Activated CD8-positive, alpha-beta T cell treated with anti-CD3 and anti-CD28 coated beads, Interleukin-2, amount 10 ng/mL, durations not matched to agents 7 days and 5 days (primary cell): Measurements from ENCODE around the gene MAPT. TPM values are rescaled to one million over a fixed set of nuclear protein-coding genes. Genes with fewer than 3 reads are reported as not detected.

Source experiments
- ATAC-seq: fragments of 150-1000 bp; cut with Tn5 transposase; one replicate; pipeline ENCODE4 v1.10.0; 2021; ENCODE audit warnings: moderate library complexity
- CTCF ChIA-PET: fragments of 350-600 bp; sonication (Branson Sonifier 250); formaldehyde crosslinking; loops from one replicate; lab custom pipeline; 2021; ENCODE audit warnings: antibody characterized with exemption; lab: Charles Lee
- POLR2A ChIA-PET: fragments of 350-600 bp; sonication (Branson Sonifier 250); formaldehyde crosslinking; loops from one replicate; lab custom pipeline; 2021; ENCODE audit warnings: antibody characterized with exemption; lab: Charles Lee
- DNase-seq: peaks from one replicate; pipeline ENCODE4 v3.0.0-alpha.2; 2020
- H3K27ac Mint-ChIP-seq: one replicate; pipeline ENCODE4 v1.8.0; 2021; ENCODE audit warnings: mild to moderate bottlenecking, mixed read lengths
- H3K27me3 Mint-ChIP-seq: one replicate; pipeline ENCODE4 v1.8.0; 2021; ENCODE audit warnings: low read depth, mixed read lengths
- H3K36me3 Mint-ChIP-seq: one replicate; pipeline ENCODE4 v1.8.0; 2021; ENCODE audit warnings: low read depth, mixed read lengths
- H3K4me1 Mint-ChIP-seq: one replicate; pipeline ENCODE4 v1.8.0; 2021; ENCODE audit warnings: low read depth, mixed read lengths
- H3K4me3 Mint-ChIP-seq: one replicate; pipeline ENCODE4 v1.8.0; 2021; ENCODE audit warnings: mild to moderate bottlenecking, mixed read lengths
- H3K9me3 Mint-ChIP-seq: one replicate; pipeline ENCODE4 v1.8.0; 2022; ENCODE audit warnings: mixed read lengths; ENCODE audit not compliant: insufficient read depth
- total RNA-seq, 2 experiments: library from RNA; stranded (reverse); gene quantifications; one replicate each; pipeline ENCODE4 v1.2.3, GENCODE V29; 2021

The MAPT gene
- total RNA-seq, 2 experiments from 2014 or later = 0.11 TPM; not detected in 1

DNA sequence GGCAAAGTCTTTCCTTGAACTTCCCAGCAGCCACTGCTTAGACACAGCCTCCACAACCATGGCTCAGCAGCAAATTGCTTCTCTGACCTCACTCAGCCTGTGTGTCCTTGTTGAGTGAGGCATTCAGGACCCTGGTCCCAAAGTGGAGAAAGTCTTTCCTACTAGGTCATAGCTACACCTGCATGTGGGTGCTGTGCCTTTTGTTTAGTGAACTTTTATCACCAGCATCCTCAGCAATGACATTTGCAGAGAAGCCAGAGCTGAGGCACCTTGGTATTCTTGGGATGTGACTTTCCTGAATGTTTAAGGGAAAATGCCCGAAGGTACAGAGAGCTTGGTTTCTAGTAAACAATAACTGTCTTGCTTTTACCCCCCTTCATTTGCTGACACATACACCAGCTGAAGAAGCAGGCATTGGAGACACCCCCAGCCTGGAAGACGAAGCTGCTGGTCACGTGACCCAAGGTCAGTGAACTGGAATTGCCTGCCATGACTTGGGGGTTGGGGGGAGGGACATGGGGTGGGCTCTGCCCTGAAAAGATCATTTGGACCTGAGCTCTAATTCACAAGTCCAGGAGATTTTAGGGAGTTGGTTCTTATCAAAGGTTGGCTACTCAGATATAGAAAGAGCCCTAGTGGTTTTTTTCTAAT is 83.7 kb downstream of the MAPT start:
- CTCF ChIA-PET = interaction anchor here (1.7 kb wide), 1 partner anchor 29 kb away, joined by 4 read pairs; no protein-coding TSS in a partner anchor
- ATAC-seq = no peak
- Mint-ChIP-seq H3K4me3 (no peak overlapping the region), H3K27ac (no peak overlapping the region), H3K9me3 (no peaks in the 10 kb centered on the region), H3K36me3 (no peaks in the 10 kb centered on the region), H3K4me1 (peaks cover 9% of the 10 kb centered on the region), H3K27me3 (no peaks in the 10 kb centered on the region)
- no peak for DNase-seq
- POLR2A ChIA-PET = no interaction called here

DNA sequence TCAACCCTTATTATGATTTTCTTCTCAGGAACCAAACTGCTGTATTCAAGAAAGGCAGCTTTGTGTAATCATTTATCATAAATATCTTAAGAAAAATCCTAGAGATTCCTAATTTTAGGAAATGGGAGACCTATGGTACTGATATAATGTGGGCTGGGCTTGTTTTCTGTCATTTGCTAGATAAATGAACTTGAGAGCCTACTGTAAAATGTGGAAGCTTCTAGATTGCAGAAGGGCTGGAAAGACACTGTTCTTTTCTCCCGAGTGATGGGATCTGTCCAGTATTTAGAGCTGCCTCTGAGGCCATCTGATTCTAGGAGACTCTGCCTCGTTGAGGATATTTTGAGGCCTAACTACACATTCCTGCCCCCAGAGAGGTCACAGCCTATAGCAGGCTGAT is 84.8 kb downstream of the MAPT start:
- no peaks in the 10 kb centered on the region for H3K9me3 Mint-ChIP-seq
- CTCF ChIA-PET = interaction anchor here (1.7 kb wide), 1 partner anchor 30 kb away, joined by 4 read pairs; no protein-coding TSS in a partner anchor
- ATAC-seq (no peak), DNase-seq (no peak)
- H3K27me3 Mint-ChIP-seq = no peaks in the 10 kb centered on the region
- H3K4me3 Mint-ChIP-seq = no peak overlapping the region
- H3K27ac Mint-ChIP-seq = no peak overlapping the region
- H3K36me3 Mint-ChIP-seq = no peaks in the 10 kb centered on the region
- POLR2A ChIA-PET = interaction anchor here (0.6 kb wide), 1 partner anchor 351 kb away, joined by 3 read pairs; no protein-coding TSS in a partner anchor
- peaks cover 9% of the 10 kb centered on the region for H3K4me1 Mint-ChIP-seq

DNA sequence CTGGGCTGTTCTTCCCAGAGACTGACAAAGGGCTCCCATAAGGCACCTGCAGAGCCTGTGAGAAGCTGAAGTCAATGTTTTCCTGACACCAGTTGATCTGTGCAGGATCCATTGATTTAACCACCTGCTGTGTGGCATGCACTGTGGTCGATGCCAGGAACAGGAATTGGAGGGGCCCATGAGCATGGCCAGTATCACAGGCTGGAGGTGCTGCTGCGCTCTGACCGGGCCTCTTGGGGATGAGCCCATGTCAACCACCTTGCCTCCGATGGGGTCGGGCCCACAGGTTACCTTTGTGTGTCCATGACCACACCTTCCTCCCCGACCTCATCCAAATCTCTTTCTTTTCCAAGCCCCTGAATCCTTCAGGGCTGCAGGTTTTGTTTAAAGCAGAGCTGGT is 86.5 kb downstream of the MAPT start:
- POLR2A ChIA-PET = no interaction called here
- no peak for ATAC-seq
- Mint-ChIP-seq H3K27me3 (peaks cover 2% of the 10 kb centered on the region), H3K36me3 (no peaks in the 10 kb centered on the region), H3K27ac (no peak overlapping the region), H3K4me1 (peaks cover 9% of the 10 kb centered on the region), H3K4me3 (no peak overlapping the region), H3K9me3 (no peaks in the 10 kb centered on the region)
- no peak for DNase-seq
- CTCF ChIA-PET = no interaction called here

DNA sequence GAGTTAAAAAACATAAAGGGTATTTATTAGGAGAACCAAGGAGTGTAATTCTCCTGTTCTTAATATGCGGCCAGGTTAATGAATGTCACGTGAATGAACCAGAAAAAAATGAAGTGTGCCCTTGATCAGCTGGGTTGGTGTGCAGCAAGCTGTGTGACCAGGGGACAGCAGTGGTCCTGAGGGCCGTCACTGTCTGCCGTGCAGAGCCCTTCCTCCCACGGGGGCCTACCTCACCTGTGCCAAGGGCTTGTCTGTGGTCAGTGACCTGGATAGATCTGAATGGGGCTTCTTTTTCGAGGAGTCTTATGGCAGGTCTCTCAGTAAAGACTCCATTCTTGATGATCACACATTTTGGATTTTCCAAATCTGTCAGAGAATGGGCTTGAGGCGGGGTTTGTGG is 87.0 kb downstream of the MAPT start:
- H3K36me3 Mint-ChIP-seq = no peaks in the 10 kb centered on the region
- H3K27me3 Mint-ChIP-seq = peaks cover 4% of the 10 kb centered on the region
- H3K4me3 Mint-ChIP-seq = no peak overlapping the region
- peaks cover 9% of the 10 kb centered on the region for H3K4me1 Mint-ChIP-seq
- H3K9me3 Mint-ChIP-seq = no peaks in the 10 kb centered on the region
- ATAC-seq = no peak
- CTCF ChIA-PET = no interaction called here
- POLR2A ChIA-PET = no interaction called here
- no peak overlapping the region for H3K27ac Mint-ChIP-seq
- DNase-seq = no peak

- POLR2A ChIA-PET = interaction anchor here (0.6 kb wide), 1 partner anchor 177 kb away, joined by 3 read pairs; no protein-coding TSS in a partner anchor
- DNase-seq = no peak
- H3K27ac Mint-ChIP-seq = no peak overlapping the region
- no peaks in the 10 kb centered on the region for H3K36me3 Mint-ChIP-seq
- H3K4me1 Mint-ChIP-seq = no peaks in the 10 kb centered on the region
- peaks cover 8% of the 10 kb centered on the region for H3K27me3 Mint-ChIP-seq
- H3K4me3 Mint-ChIP-seq = no peak overlapping the region
- ATAC-seq = no peak
- CTCF ChIA-PET = no interaction called here
- no peaks in the 10 kb centered on the region for H3K9me3 Mint-ChIP-seq
Measured at GRCh38 chr17:45982791-45983613, 88.6 kb downstream of the MAPT start.

GRCh38 chr17:45983614-45984310 is 89.4 kb downstream of the MAPT start:
- Mint-ChIP-seq H3K4me3 (no peak overlapping the region), H3K36me3 (no peaks in the 10 kb centered on the region), H3K4me1 (no peaks in the 10 kb centered on the region), H3K27ac (no peak overlapping the region), H3K9me3 (no peaks in the 10 kb centered on the region), H3K27me3 (peaks cover 8% of the 10 kb centered on the region)
- POLR2A ChIA-PET = no interaction called here
- ATAC-seq (no peak), DNase-seq (no peak)
- CTCF ChIA-PET = no interaction called here

GRCh38 chr17:45984368-45984767 is 90.0 kb downstream of the MAPT start:
- ATAC-seq (no peak), DNase-seq (no peak)
- Mint-ChIP-seq H3K4me1 (no peaks in the 10 kb centered on the region), H3K27ac (no peak overlapping the region), H3K9me3 (no peaks in the 10 kb centered on the region), H3K4me3 (no peak overlapping the region), H3K36me3 (no peaks in the 10 kb centered on the region), H3K27me3 (peaks cover 8% of the 10 kb centered on the region)
- CTCF ChIA-PET = no interaction called here
- POLR2A ChIA-PET = no interaction called here

- H3K4me1 Mint-ChIP-seq = no peaks in the 10 kb centered on the region
- peaks cover 8% of the 10 kb centered on the region for H3K27me3 Mint-ChIP-seq
- H3K36me3 Mint-ChIP-seq = no peaks in the 10 kb centered on the region
- ChIA-PET CTCF (no interaction called here), POLR2A (no interaction called here)
- H3K27ac Mint-ChIP-seq = no peak overlapping the region
- no peak overlapping the region for H3K4me3 Mint-ChIP-seq
- DNase-seq (no peak), ATAC-seq (no peak)
- H3K9me3 Mint-ChIP-seq = no peaks in the 10 kb centered on the region
Measured at GRCh38 chr17:45985447-45985846, 91.1 kb downstream of the MAPT start.

DNA sequence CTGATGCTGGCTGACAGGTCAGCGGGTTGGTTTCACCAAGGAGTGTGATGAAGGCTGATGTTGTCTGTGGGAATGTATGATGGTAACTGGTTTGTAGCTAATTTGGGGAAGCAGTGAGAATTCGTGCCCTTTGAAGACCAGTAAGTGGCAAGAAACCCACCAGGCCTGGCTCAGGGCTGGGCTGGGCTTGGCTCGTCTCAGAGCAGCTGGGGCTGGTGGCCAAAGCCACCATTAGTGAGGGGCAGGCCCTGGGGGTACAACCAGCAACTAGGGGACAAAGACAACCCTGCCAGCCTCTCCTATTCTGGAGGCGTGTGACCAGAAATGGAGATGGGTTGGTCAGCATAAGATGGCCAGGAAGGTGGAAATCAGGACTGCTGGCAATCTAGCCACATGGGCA is 91.7 kb downstream of the MAPT start:
- H3K9me3 Mint-ChIP-seq = no peaks in the 10 kb centered on the region
- H3K36me3 Mint-ChIP-seq = no peaks in the 10 kb centered on the region
- POLR2A ChIA-PET = no interaction called here
- H3K4me3 Mint-ChIP-seq = no peak overlapping the region
- H3K27ac Mint-ChIP-seq = no peak overlapping the region
- DNase-seq = no peak
- no peak for ATAC-seq
- CTCF ChIA-PET = no interaction called here
- no peaks in the 10 kb centered on the region for H3K4me1 Mint-ChIP-seq
- peaks cover 8% of the 10 kb centered on the region for H3K27me3 Mint-ChIP-seq

- Mint-ChIP-seq H3K9me3 (no peaks in the 10 kb centered on the region), H3K27ac (no peak overlapping the region), H3K27me3 (peaks cover 8% of the 10 kb centered on the region), H3K4me1 (no peaks in the 10 kb centered on the region), H3K36me3 (no peaks in the 10 kb centered on the region), H3K4me3 (no peak overlapping the region)
- ChIA-PET POLR2A (no interaction called here), CTCF (interaction anchor here (1.2 kb wide), 1 partner anchor 94 kb away, joined by 3 read pairs; no protein-coding TSS in a partner anchor)
- no peak for DNase-seq
- no peak for ATAC-seq
Measured at GRCh38 chr17:45987706-45988105, 93.4 kb downstream of the MAPT start.

- ChIA-PET CTCF (no interaction called here), POLR2A (interaction anchor here (0.5 kb wide), 1 partner anchor 911 kb away, joined by 3 read pairs; no protein-coding TSS in a partner anchor)
- no peak overlapping the region for H3K27ac Mint-ChIP-seq
- no peak for ATAC-seq
- no peaks in the 10 kb centered on the region for H3K4me1 Mint-ChIP-seq
- H3K9me3 Mint-ChIP-seq = no peaks in the 10 kb centered on the region
- H3K4me3 Mint-ChIP-seq = no peak overlapping the region
- peaks cover 6% of the 10 kb centered on the region for H3K27me3 Mint-ChIP-seq
- DNase-seq = no peak
- no peaks in the 10 kb centered on the region for H3K36me3 Mint-ChIP-seq
Measured at GRCh38 chr17:45989759-45990158, 95.4 kb downstream of the MAPT start.
